Measurements from ENCODE around the gene GTF3C6. TPM values are rescaled to one million over a fixed set of nuclear protein-coding genes. Genes with fewer than 3 reads are reported as not detected.
"Not testable (repeated sequence)": the region's sequence is repeated elsewhere in the genome, so short reads cannot be mapped to it uniquely, and the experiment has no call there.

Gene GTF3C6
- total RNA-seq, 1 donor from 2014 or later, result 46.1 TPM

- Histone ChIP-seq H3K9me3 (no peaks in the 10 kb centered on the region), H3K4me3 (no peak overlapping the region), H3K27ac (no peak overlapping the region), H3K4me1 (no peaks in the 10 kb centered on the region), H3K36me3 (peaks cover 73% of the 10 kb centered on the region), H3K27me3 (ENCODE audit: low read depth) (no peaks in the 10 kb centered on the region)
- DNase-seq, result no peak
- no peak for ATAC-seq
- no peak for TF ChIP-seq CTCF (IDR thresholded peaks at IDR 0.05)
- intact Hi-C loops (cut with DNase I), result no loop called here
These were observed 7.2 kb downstream of the GTF3C6 start for GRCh38 chr6:110965629-110966229.

- H3K4me1 ChIP-seq; H3K9me3 ChIP-seq; H3K27me3 ChIP-seq (ENCODE audit: low read depth); ATAC-seq; H3K4me3 ChIP-seq; DNase-seq; H3K27ac ChIP-seq; intact Hi-C loops (cut with DNase I): not testable (repeated sequence)
- peaks cover 45% of the 10 kb centered on the region for H3K36me3 ChIP-seq
These were observed 10.2 kb downstream of the GTF3C6 start for GRCh38 chr6:110968661-110969060.

- no peak overlapping the region for H3K27ac ChIP-seq
- H3K4me3 ChIP-seq, result no peak overlapping the region
- H3K9me3 ChIP-seq, result no peaks in the 10 kb centered on the region
- intact Hi-C loops (cut with DNase I), result no loop called here
- H3K36me3 ChIP-seq, result peaks cover 20% of the 10 kb centered on the region
- no peaks in the 10 kb centered on the region for H3K27me3 ChIP-seq (ENCODE audit: low read depth)
- ATAC-seq (no peak), DNase-seq (no peak)
- no peaks in the 10 kb centered on the region for H3K4me1 ChIP-seq
- TF ChIP-seq CTCF (IDR thresholded peaks at IDR 0.05), result no peak
These were observed 13.0 kb downstream of the GTF3C6 start for GRCh38 chr6:110971468-110971867.

GRCh38 chr6:110976575-110976974 is 18.1 kb downstream of the GTF3C6 start:
- no peak overlapping the region for H3K4me3 ChIP-seq
- intact Hi-C loops (cut with DNase I), result no loop called here
- DNase-seq, result no peak

GRCh38 chr6:110979565-110980101 is 21.1 kb downstream of the GTF3C6 start:
- no peaks in the 10 kb centered on the region for H3K9me3 ChIP-seq
- no peak for TF ChIP-seq CTCF (IDR thresholded peaks at IDR 0.05)
- no peak overlapping the region for H3K4me3 ChIP-seq
- ATAC-seq (no peak), DNase-seq (no peak)
- no peaks in the 10 kb centered on the region for H3K36me3 ChIP-seq
- peaks cover 11% of the 10 kb centered on the region for H3K4me1 ChIP-seq
- no peak overlapping the region for H3K27ac ChIP-seq
- H3K27me3 ChIP-seq (ENCODE audit: low read depth), result no peaks in the 10 kb centered on the region
- intact Hi-C loops (cut with DNase I), result no loop called here

More at GRCh38 chr6:110976575-110976974, 18.1 kb downstream of the GTF3C6 start:
- Histone ChIP-seq H3K4me1 (no peaks in the 10 kb centered on the region), H3K27me3 (ENCODE audit: low read depth) (no peaks in the 10 kb centered on the region), H3K27ac (no peak overlapping the region), H3K9me3 (no peaks in the 10 kb centered on the region), H3K36me3 (no peaks in the 10 kb centered on the region)
- TF ChIP-seq CTCF (IDR thresholded peaks at IDR 0.05), result no peak
- ATAC-seq, result no peak

- Histone ChIP-seq H3K4me1 (peaks cover 11% of the 10 kb centered on the region), H3K27me3 (ENCODE audit: low read depth) (no peaks in the 10 kb centered on the region), H3K36me3 (peaks cover 5% of the 10 kb centered on the region), H3K4me3 (no peak overlapping the region), H3K9me3 (no peaks in the 10 kb centered on the region), H3K27ac (no peak overlapping the region)
- intact Hi-C loops (cut with DNase I), result no loop called here
- DNase-seq (no peak), ATAC-seq (no peak)
- TF ChIP-seq CTCF (IDR thresholded peaks at IDR 0.05), result no peak
These were observed 21.7 kb downstream of the GTF3C6 start for GRCh38 chr6:110980227-110980626.
